Calu3 (cell line): ENCODE results near the gene ZNF593OS. TPM values are rescaled to one million over a fixed set of nuclear protein-coding genes. Genes with fewer than 3 reads are reported as not detected.
A peak's percentile ranks its signal among the peaks of the same experiment; 100 is the strongest.

ENCODE experiments used
- BruUV-seq: library from RNA; stranded (reverse); fragments of 400-500 nt; replicated peaks from 2 replicates; lab custom pipeline; 2021; lab: Mats Ljungman, UMichigan
- CTCF ChIA-PET: fragments of 300-600 bp; sonication (Branson Sonifier 250); formaldehyde crosslinking; loops from one replicate; lab custom pipeline; 2022; ENCODE audit warnings: antibody characterized with exemption; lab: Charles Lee
- DNase-seq: peaks from one replicate; pipeline ENCODE4 v3.0.0; 2022
- H3K27ac Mint-ChIP-seq: one replicate; pipeline ENCODE4 v1.8.0; 2022; ENCODE audit warnings: mixed read lengths; ENCODE audit not compliant: unreplicated experiment
- H3K27me3 Mint-ChIP-seq: one replicate; pipeline ENCODE4 v1.8.0; 2022; ENCODE audit warnings: mixed read lengths; ENCODE audit not compliant: unreplicated experiment
- H3K36me3 Mint-ChIP-seq: one replicate; pipeline ENCODE4 v1.8.0; 2022; ENCODE audit warnings: mild to moderate bottlenecking, moderate library complexity, mixed read lengths; ENCODE audit not compliant: insufficient read depth, unreplicated experiment
- H3K4me1 Mint-ChIP-seq: one replicate; pipeline ENCODE4 v1.8.0; 2022; ENCODE audit warnings: mild to moderate bottlenecking, low read depth, mixed read lengths; ENCODE audit not compliant: unreplicated experiment
- H3K4me3 Mint-ChIP-seq: one replicate; pipeline ENCODE4 v1.8.0; 2022; ENCODE audit warnings: mild to moderate bottlenecking, low read depth, moderate library complexity, mixed read lengths; ENCODE audit not compliant: unreplicated experiment
- H3K9me3 Mint-ChIP-seq: one replicate; pipeline ENCODE4 v1.8.0; 2022; ENCODE audit warnings: low read depth, mixed read lengths; ENCODE audit not compliant: unreplicated experiment
- CTCF ChIP-seq: fragments of 200-600 bp; IDR thresholded peaks from one replicate; pipeline ENCODE4 v1.8.0; 2022; ENCODE audit warnings: antibody characterized with exemption; ENCODE audit not compliant: unreplicated experiment
- intact Hi-C: fragments of 100-400 bp; cut with micrococcal nuclease; formaldehyde crosslinking; loops from one replicate; pipeline ENCODE4 v1.10.0; 2022; ENCODE audit not compliant: unreplicated experiment
- total RNA-seq: library from RNA; stranded (reverse); gene quantifications from 2 replicates; pipeline ENCODE4 v1.2.3, GENCODE V29; 2022

ZNF593OS gene
- total RNA-seq, 1 experiment from 2014 or later: not detected

- Mint-ChIP-seq H3K9me3 (no peaks in the 10 kb centered on the region), H3K27ac (peak overlapping the region; percentile 72), H3K36me3 (peaks cover 19% of the 10 kb centered on the region), H3K4me1 (peaks cover 26% of the 10 kb centered on the region), H3K27me3 (no peaks in the 10 kb centered on the region), H3K4me3 (peak overlapping the region; percentile 44)
- no peak for TF ChIP-seq CTCF
- intact Hi-C loops: no loop called here
- no TSS peak for BruUV-seq
- CTCF ChIA-PET: interaction anchor here (0.7 to 1.3 kb wide), 4 partner anchors 21 to 248 kb away, joined by 5 to 9 read pairs (median 5); no protein-coding TSS in a partner anchor
- DNase-seq: no peak
Measured at GRCh38 chr1:26122988-26123973, 48.4 kb downstream of the ZNF593OS start.

- H3K9me3 Mint-ChIP-seq: no peaks in the 10 kb centered on the region
- intact Hi-C loops: no loop called here
- H3K36me3 Mint-ChIP-seq: peaks cover 30% of the 10 kb centered on the region
- no peaks in the 10 kb centered on the region for H3K27me3 Mint-ChIP-seq
- no peak for DNase-seq
- peak overlapping the region; percentile 56 for H3K27ac Mint-ChIP-seq
- H3K4me3 Mint-ChIP-seq: no peak overlapping the region
- TF ChIP-seq CTCF: no peak
- CTCF ChIA-PET: no interaction called here
- peaks cover 15% of the 10 kb centered on the region for H3K4me1 Mint-ChIP-seq
- no TSS peak for BruUV-seq
Measured at GRCh38 chr1:26121854-26122773, 49.5 kb downstream of the ZNF593OS start.

GRCh38 chr1:26119892-26120608, 51.6 kb downstream of the ZNF593OS start:
- peaks cover 22% of the 10 kb centered on the region for H3K36me3 Mint-ChIP-seq
- BruUV-seq: no TSS peak
- no peak overlapping the region for H3K27ac Mint-ChIP-seq
- no peak for DNase-seq
- intact Hi-C loops: no loop called here
- no peak for TF ChIP-seq CTCF
- H3K9me3 Mint-ChIP-seq: no peaks in the 10 kb centered on the region
- no peaks in the 10 kb centered on the region for H3K27me3 Mint-ChIP-seq
- CTCF ChIA-PET: no interaction called here
- H3K4me1 Mint-ChIP-seq: peaks cover 14% of the 10 kb centered on the region
- H3K4me3 Mint-ChIP-seq: no peak overlapping the region

Other genes starting within 250 kb of the ZNF593OS start
- gene PAFAH2, start 173.8 kb downstream of the ZNF593OS start, total RNA-seq: 8.4 and 11.5 TPM in 2 replicates
- gene EXTL1, start 150.1 kb downstream of the ZNF593OS start, total RNA-seq: not detected in 2 replicates
- gene SLC30A2, start 125.7 kb downstream of the ZNF593OS start, total RNA-seq: not detected in 2 replicates
- gene TRIM63, start 104.2 kb downstream of the ZNF593OS start, total RNA-seq: not detected in 2 replicates
- 11.4 and 11.9 TPM in 2 replicates for gene PDIK1L, start 60.0 kb downstream of the ZNF593OS start, total RNA-seq
- not detected in 2 replicates for gene FAM110D, start 12.8 kb downstream of the ZNF593OS start, total RNA-seq
- not detected in 2 replicates for gene C1orf232, start 2.9 kb downstream of the ZNF593OS start, total RNA-seq
- 22.2 and 23.1 TPM in 2 replicates for gene ZNF593, start 1.9 kb downstream of the ZNF593OS start, total RNA-seq
- gene CNKSR1, start 5.7 kb upstream of the ZNF593OS start, total RNA-seq: 28.1 and 30.6 TPM in 2 replicates
- not detected in 2 replicates for gene CATSPER4, start 18.8 kb upstream of the ZNF593OS start, total RNA-seq
- gene CEP85, start 62.4 kb upstream of the ZNF593OS start, total RNA-seq: 19.9 and 24.6 TPM in 2 replicates
- gene SH3BGRL3, start 108.3 kb upstream of the ZNF593OS start, total RNA-seq: 74.6 and 107 TPM in 2 replicates
- gene UBXN11, start 134.8 kb upstream of the ZNF593OS start, total RNA-seq: 24.0 and 32.0 TPM in 2 replicates
- not detected in 2 replicates for gene CD52, start 146.1 kb upstream of the ZNF593OS start, total RNA-seq
- gene CRYBG2, start 182.3 kb upstream of the ZNF593OS start, total RNA-seq: 6.4 and 17.6 TPM in 2 replicates
- gene ZNF683, start 200.9 kb upstream of the ZNF593OS start, total RNA-seq: not detected in 2 replicates
- not detected in 2 replicates for gene LIN28A, start 239.0 kb upstream of the ZNF593OS start, total RNA-seq